RCC 7860 (cell line): ENCODE measurements around the gene TASOR2.
A peak's percentile ranks its signal among the peaks of the same experiment; 100 is the strongest.

Source experiments
- DNase-seq: peaks from one replicate; pipeline ENCODE4 v3.0.0-alpha.2; 2015; ENCODE audit warnings: low spot score
- FAIRE-seq: peaks from 2 replicates; lab custom pipeline; 2012; peaks lifted over from hg19 to GRCh38; lab: Jason Lieb, UNC

Gene TASOR2

GRCh38 chr10:5656737-5657579, 27.7 kb upstream of the TASOR2 start:
- DNase-seq, result no peak
- FAIRE-seq, result no peak

GRCh38 chr10:5658871-5659618, 25.6 kb upstream of the TASOR2 start:
- FAIRE-seq, result no peak
- DNase-seq, result no peak

- DNase-seq, result peak; percentile 72
- peak; percentile 67 for FAIRE-seq
These were observed 24.7 kb upstream of the TASOR2 start for GRCh38 chr10:5659702-5660528.

- FAIRE-seq, result no peak
These were observed 23.6 kb upstream of the TASOR2 start for GRCh38 chr10:5661043-5661442.

GRCh38 chr10:5662708-5663579, 21.7 kb upstream of the TASOR2 start:
- DNase-seq, result no peak
- no peak for FAIRE-seq

More at GRCh38 chr10:5661043-5661442, 23.6 kb upstream of the TASOR2 start:
- DNase-seq, result no peak

- FAIRE-seq (no peak), DNase-seq (no peak)
These were observed 20.8 kb upstream of the TASOR2 start for GRCh38 chr10:5663692-5664427.

GRCh38 chr10:5665373-5666007, 19.1 kb upstream of the TASOR2 start:
- FAIRE-seq (no peak), DNase-seq (no peak)

GRCh38 chr10:5666008-5666840, 18.4 kb upstream of the TASOR2 start, which contains the start of gene ASB13:
TSS of gene ASB13 (minus strand) at chr10:5666595. CDS start at chr10:5666551, 44 bp downstream.
- DNase-seq (peak; percentile 13), FAIRE-seq (no peak)

GRCh38 chr10:5666841-5667630, 17.6 kb upstream of the TASOR2 start:
- no peak for FAIRE-seq
- no peak for DNase-seq

- no peak for FAIRE-seq
- no peak for DNase-seq
These were observed 16.2 kb upstream of the TASOR2 start for GRCh38 chr10:5668429-5668828.

GRCh38 chr10:5669604-5670003, 15.0 kb upstream of the TASOR2 start:
- no peak for FAIRE-seq
- DNase-seq, result no peak

GRCh38 chr10:5670662-5671375, 13.8 kb upstream of the TASOR2 start:
- no peak for DNase-seq
- FAIRE-seq, result no peak

GRCh38 chr10:5678397-5679036, 6.1 kb upstream of the TASOR2 start:
- FAIRE-seq, result no peak

GRCh38 chr10:5679037-5679435, 5.6 kb upstream of the TASOR2 start:
- no peak for FAIRE-seq

More at GRCh38 chr10:5678397-5679036, 6.1 kb upstream of the TASOR2 start:
- DNase-seq, result no peak

GRCh38 chr10:5679606-5680005, 5.0 kb upstream of the TASOR2 start:
- FAIRE-seq, result no peak
- no peak for DNase-seq

More at GRCh38 chr10:5679037-5679435, 5.6 kb upstream of the TASOR2 start:
- DNase-seq, result no peak

- FAIRE-seq, result no peak
- no peak for DNase-seq
These were observed 2.7 kb upstream of the TASOR2 start for GRCh38 chr10:5681930-5682329.
